ENCODE results near the gene RHOB. TPM values are rescaled to one million over a fixed set of nuclear protein-coding genes. Genes with fewer than 3 reads are reported as not detected.

Gene RHOB
- total RNA-seq, 1 donor from 2014 or later: 12.9 TPM

GRCh38 chr2:20418519-20418918, 28.4 kb upstream of the RHOB start:
- Mint-ChIP-seq H3K27ac (no peak overlapping the region), H3K9me3 (no peaks in the 10 kb centered on the region), H3K4me1 (peaks cover 7% of the 10 kb centered on the region), H3K36me3 (ENCODE audit: low read depth) (no peaks in the 10 kb centered on the region), H3K27me3 (peaks cover 6% of the 10 kb centered on the region), H3K4me3 (no peak overlapping the region)
- CTCF ChIA-PET: interaction anchor here (1.1 to 3.6 kb wide), 2 partner anchors 7 to 224 kb away, joined by 4 to 10 read pairs; no protein-coding TSS in a partner anchor
- no peak for TF ChIP-seq CTCF (IDR thresholded peaks at IDR 0.05)
- POLR2A ChIA-PET: no interaction called here
- ATAC-seq (ENCODE audit: low read depth) (no peak), DNase-seq (no peak)
- intact Hi-C loops (cut with micrococcal nuclease): no loop called here

GRCh38 chr2:20419007-20419576, 27.8 kb upstream of the RHOB start:
- H3K9me3 Mint-ChIP-seq: no peaks in the 10 kb centered on the region
- H3K27me3 Mint-ChIP-seq: peaks cover 6% of the 10 kb centered on the region
- intact Hi-C loops (cut with micrococcal nuclease): no loop called here
- ATAC-seq (ENCODE audit: low read depth) (no peak), DNase-seq (no peak)
- no peak for TF ChIP-seq CTCF (IDR thresholded peaks at IDR 0.05)
- H3K4me1 Mint-ChIP-seq: peaks cover 13% of the 10 kb centered on the region
- ChIA-PET CTCF (interaction anchor here (1.1 to 3.6 kb wide), 2 partner anchors 8 to 224 kb away, joined by 4 to 10 read pairs; no protein-coding TSS in a partner anchor), POLR2A (interaction anchor here (1.1 kb wide), 1 partner anchor 29 kb away, joined by 3 read pairs; no protein-coding TSS in a partner anchor)
- no peaks in the 10 kb centered on the region for H3K36me3 Mint-ChIP-seq (ENCODE audit: low read depth)
- H3K4me3 Mint-ChIP-seq: no peak overlapping the region
- H3K27ac Mint-ChIP-seq: no peak overlapping the region

GRCh38 chr2:20419752-20420151, 27.1 kb upstream of the RHOB start:
- Mint-ChIP-seq H3K4me3 (no peak overlapping the region), H3K27ac (no peak overlapping the region), H3K36me3 (ENCODE audit: low read depth) (no peaks in the 10 kb centered on the region), H3K9me3 (no peaks in the 10 kb centered on the region), H3K4me1 (peaks cover 19% of the 10 kb centered on the region), H3K27me3 (peaks cover 3% of the 10 kb centered on the region)
- ChIA-PET POLR2A (interaction anchor here (1.1 kb wide), 1 partner anchor 29 kb away, joined by 3 read pairs; no protein-coding TSS in a partner anchor), CTCF (interaction anchor here (1.1 to 3.6 kb wide), 2 partner anchors 9 to 223 kb away, joined by 4 to 10 read pairs; no protein-coding TSS in a partner anchor)
- ATAC-seq (ENCODE audit: low read depth) (no peak), DNase-seq (no peak)
- no peak for TF ChIP-seq CTCF (IDR thresholded peaks at IDR 0.05)
- intact Hi-C loops (cut with micrococcal nuclease): no loop called here

GRCh38 chr2:20421336-20421987, 25.4 kb upstream of the RHOB start:
- Mint-ChIP-seq H3K4me1 (peaks cover 35% of the 10 kb centered on the region), H3K9me3 (no peaks in the 10 kb centered on the region), H3K4me3 (no peak overlapping the region), H3K27ac (no peak overlapping the region), H3K27me3 (no peaks in the 10 kb centered on the region), H3K36me3 (ENCODE audit: low read depth) (no peaks in the 10 kb centered on the region)
- intact Hi-C loops (cut with micrococcal nuclease): no loop called here
- DNase-seq (no peak), ATAC-seq (ENCODE audit: low read depth) (no peak)
- CTCF ChIA-PET: interaction anchor here (1.6 to 3.6 kb wide), 2 partner anchors 10 to 220 kb away, joined by 6 to 10 read pairs; no protein-coding TSS in a partner anchor
- no peak for TF ChIP-seq CTCF (IDR thresholded peaks at IDR 0.05)
- POLR2A ChIA-PET: interaction anchor here (1.7 kb wide), 1 partner anchor 230 kb away, joined by 3 read pairs; the partner anchor contains the start of gene HS1BP3

- no peaks in the 10 kb centered on the region for H3K36me3 Mint-ChIP-seq (ENCODE audit: low read depth)
- ATAC-seq (ENCODE audit: low read depth): no peak
- intact Hi-C loops (cut with micrococcal nuclease): no loop called here
- DNase-seq: no peak
- ChIA-PET CTCF (interaction anchor here (1.6 to 3.6 kb wide), 2 partner anchors 11 to 220 kb away, joined by 6 to 10 read pairs; no protein-coding TSS in a partner anchor), POLR2A (interaction anchor here (1.7 kb wide), 1 partner anchor 229 kb away, joined by 3 read pairs; the partner anchor contains the start of gene HS1BP3)
- H3K4me1 Mint-ChIP-seq: peaks cover 40% of the 10 kb centered on the region
- H3K9me3 Mint-ChIP-seq: no peaks in the 10 kb centered on the region
- no peak overlapping the region for H3K27ac Mint-ChIP-seq
- H3K4me3 Mint-ChIP-seq: no peak overlapping the region
- TF ChIP-seq CTCF (IDR thresholded peaks at IDR 0.05): no peak
- H3K27me3 Mint-ChIP-seq: no peaks in the 10 kb centered on the region
These were observed 24.9 kb upstream of the RHOB start for GRCh38 chr2:20421988-20422370.
